ENCODE results near the gene OSBPL5.

GRCh38 chr11:3169255-3170043 lies 4.3 kb upstream of the OSBPL5 start:
- TF ChIP-seq FOXA1 (IDR thresholded peaks at IDR 0.05) (no peak), FOXK2 (IDR thresholded peaks at IDR 0.05) (no peak), TARDBP (IDR thresholded peaks at IDR 0.05) (no peak), LEF1 (IDR thresholded peaks at IDR 0.05; ENCODE audit: borderline replicate concordance) (no peak), FOXM1 (IDR thresholded peaks at IDR 0.05; ENCODE audit: borderline replicate concordance) (no peak), SP1 (IDR thresholded peaks at IDR 0.05) (no peak), BHLHE40 (IDR thresholded peaks at IDR 0.05; ENCODE audit: borderline replicate concordance) (no peak), HDGF (IDR thresholded peaks at IDR 0.05; ENCODE audit: borderline replicate concordance) (no peak), L3MBTL2 (conservative IDR thresholded peaks at IDR 0.05) (no peak), SUZ12 (IDR thresholded peaks at IDR 0.05) (no peak), ELF4 (IDR thresholded peaks at IDR 0.05) (no peak), NFRKB (IDR thresholded peaks at IDR 0.05) (no peak)
